Measurements from ENCODE around the gene FASTK.

Gene FASTK

GRCh38 chr7:151062399-151063211, 18.0 kb downstream of the FASTK start:
- DNase-seq = no peak

DNA sequence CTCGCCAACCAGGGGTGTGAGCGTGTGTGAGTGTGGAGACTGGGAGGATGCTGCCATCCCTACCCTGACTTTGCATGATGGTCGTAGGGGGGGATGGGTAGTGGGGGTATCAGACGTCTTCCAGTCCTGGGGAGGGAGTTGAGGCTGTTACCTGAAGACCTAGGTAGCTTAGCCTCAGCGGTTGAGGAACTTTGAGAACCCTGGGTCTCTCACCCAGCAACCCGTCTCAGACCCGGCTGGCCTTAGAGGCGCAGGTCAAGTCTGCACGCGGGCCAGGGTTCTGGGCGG, 18.6 kb downstream of the FASTK start:
- no peak for DNase-seq

- no peak for DNase-seq
Observed at GRCh38 chr7:151061213-151062110, 19.1 kb downstream of the FASTK start.

GRCh38 chr7:151060416-151061212, 20.0 kb downstream of the FASTK start:
- no peak for DNase-seq

DNA sequence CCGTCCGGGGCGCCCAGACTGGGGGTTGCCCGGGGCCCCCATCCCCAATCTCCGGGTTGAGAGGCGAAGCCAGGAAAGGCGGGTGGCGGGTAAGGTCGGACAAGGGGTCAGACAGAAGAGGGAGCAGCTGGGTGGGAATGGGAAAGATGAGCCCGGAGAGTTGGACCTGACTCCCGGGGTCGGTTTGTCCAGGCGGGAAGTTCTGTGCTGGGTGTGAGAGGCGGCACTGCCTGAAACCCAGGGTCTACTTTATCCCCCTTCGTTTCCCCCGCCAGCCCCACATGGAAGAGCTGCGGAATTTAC, 20.5 kb downstream of the FASTK start:
- no peak for DNase-seq

DNA sequence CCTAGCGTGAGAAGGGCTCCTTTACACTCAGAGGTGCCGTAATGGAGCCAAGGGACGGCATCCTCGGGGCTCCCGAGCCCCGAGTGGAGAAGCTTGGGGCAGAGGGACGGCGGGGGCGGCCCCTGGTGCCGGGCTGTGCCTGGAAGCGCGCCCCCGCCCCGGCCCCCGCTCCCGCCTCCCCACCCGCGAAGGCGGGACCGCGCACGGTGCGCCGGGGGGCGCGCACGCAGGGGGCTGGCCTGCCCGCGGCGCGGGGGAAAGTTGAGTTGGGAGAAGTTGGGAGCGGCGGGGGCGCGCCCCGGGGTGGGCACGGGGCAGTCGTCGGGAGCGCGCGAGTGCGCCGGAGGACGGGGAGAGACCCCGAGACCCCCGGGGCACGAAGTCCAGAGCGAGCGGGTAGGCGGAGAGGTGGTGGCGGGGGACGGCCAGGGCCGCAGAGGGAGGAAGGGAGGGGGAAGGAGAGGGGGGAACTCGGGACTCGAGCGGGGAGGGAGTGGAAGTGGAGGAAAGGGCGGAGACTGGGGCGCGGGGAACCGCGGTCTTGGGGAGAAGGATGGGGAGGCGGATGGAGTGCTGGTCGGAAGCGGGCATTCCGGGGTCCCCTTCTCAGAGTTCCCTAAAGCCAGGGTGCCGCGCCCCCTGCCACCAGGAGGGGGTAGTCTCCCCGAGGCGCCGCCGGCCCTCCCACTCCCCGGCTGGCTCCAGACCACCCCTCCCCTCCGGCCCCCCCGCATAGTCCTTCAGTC, 21.1 kb downstream of the FASTK start, which contains the start of gene SLC4A2:
Gene SLC4A2, plus strand, starts transcription at position 223 of the 746 bp plus-strand sequence. CDS start 2,399 bp downstream, outside the sequence.
- DNase-seq = peak; percentile 73

- no peak for DNase-seq
Observed at GRCh38 chr7:151058781-151059366, 21.7 kb downstream of the FASTK start.

GRCh38 chr7:151057989-151058780, 22.4 kb downstream of the FASTK start:
- peak; percentile 95 for DNase-seq

- no peak for DNase-seq
Observed at GRCh38 chr7:151057506-151057988, 23.1 kb downstream of the FASTK start, which contains the start of gene CDK5. TSS of gene CDK5 (minus strand) at chr7:151057897. CDS start at chr7:151057848, 49 bp downstream.

GRCh38 chr7:151056666-151057505, 23.7 kb downstream of the FASTK start:
- no peak for DNase-seq

GRCh38 chr7:151056283-151056665, 24.3 kb downstream of the FASTK start:
- DNase-seq = no peak

GRCh38 chr7:151053751-151054150, 26.9 kb downstream of the FASTK start:
- DNase-seq = no peak

GRCh38 chr7:151053096-151053495, 27.5 kb downstream of the FASTK start:
- DNase-seq = no peak

- DNase-seq = peak; percentile 58
Observed at GRCh38 chr7:151051108-151051507, 29.5 kb downstream of the FASTK start.

DNA sequence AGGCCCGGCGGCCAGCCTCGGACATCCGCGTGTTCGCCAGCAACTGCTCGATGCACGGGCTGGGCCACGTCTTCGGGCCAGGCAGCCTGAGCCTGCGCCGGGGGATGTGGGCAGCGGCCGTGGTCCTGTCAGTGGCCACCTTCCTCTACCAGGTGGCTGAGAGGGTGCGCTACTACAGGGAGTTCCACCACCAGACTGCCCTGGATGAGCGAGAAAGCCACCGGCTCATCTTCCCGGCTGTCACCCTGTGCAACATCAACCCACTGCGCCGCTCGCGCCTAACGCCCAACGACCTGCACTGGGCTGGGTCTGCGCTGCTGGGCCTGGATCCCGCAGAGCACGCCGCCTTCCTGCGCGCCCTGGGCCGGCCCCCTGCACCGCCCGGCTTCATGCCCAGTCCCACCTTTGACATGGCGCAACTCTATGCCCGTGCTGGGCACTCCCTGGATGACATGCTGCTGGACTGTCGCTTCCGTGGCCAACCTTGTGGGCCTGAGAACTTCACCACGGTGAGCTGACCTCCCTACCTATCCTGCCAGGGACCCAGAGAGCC, 31.6 kb downstream of the FASTK start:
- DNase-seq = no peak

DNA sequence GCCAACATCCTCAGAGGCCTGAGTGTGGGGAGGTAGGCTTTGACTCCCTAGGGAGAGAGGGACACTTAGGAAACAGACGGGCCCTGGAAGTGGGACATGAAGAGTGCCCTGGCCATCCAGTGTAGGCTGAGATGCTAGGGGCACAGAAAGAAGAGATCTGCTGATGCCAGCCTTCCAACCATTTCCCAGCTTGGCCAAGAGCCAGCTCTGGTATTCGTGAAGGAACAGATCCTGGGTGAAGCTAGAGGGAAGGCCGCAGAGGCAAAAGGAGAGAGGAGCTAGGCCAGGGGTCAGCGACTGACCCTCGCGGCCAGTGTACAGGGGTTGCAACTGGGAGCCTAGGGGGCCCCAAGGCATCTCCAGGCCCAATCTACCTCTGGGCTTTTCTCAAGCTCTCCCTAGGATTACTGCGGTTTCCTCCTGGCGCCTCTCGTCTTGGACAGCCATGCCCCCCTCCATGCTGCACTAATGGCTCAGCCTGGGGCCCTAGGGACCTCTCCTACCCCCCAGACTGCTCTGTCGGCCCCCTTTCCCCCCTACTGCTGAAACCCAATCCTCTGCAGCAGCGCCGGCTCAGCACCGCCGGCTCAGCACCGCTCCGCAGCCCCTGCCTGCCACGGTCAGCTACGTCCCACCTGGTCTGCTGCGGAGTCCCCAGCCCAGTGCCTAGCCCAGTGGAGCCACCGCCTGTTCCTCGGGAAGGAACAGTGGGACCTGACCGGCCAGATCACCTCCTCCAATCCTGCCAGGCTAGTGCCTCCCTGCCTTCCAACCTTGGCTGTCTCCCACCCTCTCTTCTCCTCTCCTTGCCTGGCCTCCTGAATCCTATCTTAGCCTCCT, 32.4 kb downstream of the FASTK start, which contains the start of gene ASIC3:
Gene ASIC3, plus strand, starts transcription at position 556 of the 840 bp plus-strand sequence. CDS start 355 bp downstream, outside the sequence.
- DNase-seq = no peak

GRCh38 chr7:151046603-151047573, 33.7 kb downstream of the FASTK start:
- no peak for DNase-seq
